Hematopoietic multipotent progenitor cell (in vitro differentiated cells): ENCODE measurements around the gene GNA14. TPM values are rescaled to one million over a fixed set of nuclear protein-coding genes. Genes with fewer than 3 reads are reported as not detected.

Experiments used
- DNase-seq, 3 donors: peaks; one replicate each; pipeline ENCODE4 v3.0.0-alpha.2; 2011 to 2015; ENCODE audit warnings: low read depth in 2 of 3, low spot score in 2 of 3
- total RNA-seq: library from RNA; depleted of rRNA; stranded (reverse); fragments of >200 nt; gene quantifications from one replicate; pipeline ENCODE4 v1.2.3, GENCODE V29; 2012

Gene GNA14
- total RNA-seq, 1 donor: under 0.01 TPM

GRCh38 chr9:77455312-77455927, 192.7 kb downstream of the GNA14 start:
- DNase-seq: peak in 2 of 3 donors; percentile 26 to 44

- no peak for DNase-seq
These were observed 193.5 kb downstream of the GNA14 start for GRCh38 chr9:77454663-77455062.

- DNase-seq: peak in 2 of 3 donors; percentile 17 to 66
These were observed 194.1 kb downstream of the GNA14 start for GRCh38 chr9:77453825-77454647.

- DNase-seq: no peak
These were observed 196.6 kb downstream of the GNA14 start for GRCh38 chr9:77451507-77451906.

GRCh38 chr9:77450085-77450475, 198.0 kb downstream of the GNA14 start:
- DNase-seq: no peak

- no peak for DNase-seq
These were observed 198.7 kb downstream of the GNA14 start for GRCh38 chr9:77449240-77450084.

GRCh38 chr9:77447646-77448045, 200.5 kb downstream of the GNA14 start:
- no peak for DNase-seq

- no peak for DNase-seq
These were observed 205.7 kb downstream of the GNA14 start for GRCh38 chr9:77442436-77442835.

GRCh38 chr9:77441124-77441523, 207.0 kb downstream of the GNA14 start:
- peak in 1 of 3 donors; percentile 43 for DNase-seq

- DNase-seq: no peak
These were observed 208.1 kb downstream of the GNA14 start for GRCh38 chr9:77440057-77440456.

GRCh38 chr9:77438653-77439052, 209.5 kb downstream of the GNA14 start:
- DNase-seq: peak in 1 of 3 donors; percentile 26

- DNase-seq: no peak
These were observed 212.4 kb downstream of the GNA14 start for GRCh38 chr9:77435688-77436087.

- DNase-seq: no peak
These were observed 212.8 kb downstream of the GNA14 start for GRCh38 chr9:77435277-77435676.

- peak in 2 of 3 donors; percentile 58 to 77 for DNase-seq
These were observed 214.3 kb downstream of the GNA14 start for GRCh38 chr9:77433675-77434445.

GRCh38 chr9:77432053-77432452, 216.1 kb downstream of the GNA14 start:
- no peak for DNase-seq

GRCh38 chr9:77429928-77430327, 218.2 kb downstream of the GNA14 start:
- DNase-seq: no peak

- DNase-seq: no peak
These were observed 220.7 kb downstream of the GNA14 start for GRCh38 chr9:77427256-77427927.

GRCh38 chr9:77426712-77427111, 221.4 kb downstream of the GNA14 start:
- DNase-seq: no peak

GRCh38 chr9:77424993-77425392, 223.1 kb downstream of the GNA14 start:
- DNase-seq: no peak

GRCh38 chr9:77423841-77424240, 224.3 kb downstream of the GNA14 start:
- DNase-seq: no peak
